ENCODE data around the gene PUS7. TPM values are rescaled to one million over a fixed set of nuclear protein-coding genes. Genes with fewer than 3 reads are reported as not detected.
A peak's percentile ranks its signal among the peaks of the same experiment; 100 is the strongest.

Gene PUS7
- polyA plus RNA-seq, 1 of the 3 experiments (the other 2 are of a cell fraction) = 18.8 TPM

DNA sequence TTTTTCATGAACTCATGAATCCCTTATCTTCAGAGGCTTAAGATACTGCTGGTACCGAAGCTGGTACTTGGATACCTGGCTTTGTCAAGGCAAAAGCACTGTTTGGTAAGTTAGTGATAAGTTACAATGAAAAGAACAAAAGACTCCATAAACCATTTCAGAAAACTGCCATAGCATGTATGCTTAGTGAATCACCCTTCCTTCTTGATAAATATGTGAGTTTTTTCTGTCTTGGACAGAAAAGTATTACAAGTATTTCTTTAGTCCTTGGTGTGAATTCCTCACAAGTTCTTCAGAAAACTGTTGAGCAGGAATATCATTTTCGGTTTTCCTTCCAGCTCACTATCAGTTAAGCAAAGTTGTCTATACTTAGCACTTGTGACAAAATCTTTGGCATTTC, 25.6 kb downstream of the PUS7 start (continued):
- TF ChIP-seq, protein P1, sequence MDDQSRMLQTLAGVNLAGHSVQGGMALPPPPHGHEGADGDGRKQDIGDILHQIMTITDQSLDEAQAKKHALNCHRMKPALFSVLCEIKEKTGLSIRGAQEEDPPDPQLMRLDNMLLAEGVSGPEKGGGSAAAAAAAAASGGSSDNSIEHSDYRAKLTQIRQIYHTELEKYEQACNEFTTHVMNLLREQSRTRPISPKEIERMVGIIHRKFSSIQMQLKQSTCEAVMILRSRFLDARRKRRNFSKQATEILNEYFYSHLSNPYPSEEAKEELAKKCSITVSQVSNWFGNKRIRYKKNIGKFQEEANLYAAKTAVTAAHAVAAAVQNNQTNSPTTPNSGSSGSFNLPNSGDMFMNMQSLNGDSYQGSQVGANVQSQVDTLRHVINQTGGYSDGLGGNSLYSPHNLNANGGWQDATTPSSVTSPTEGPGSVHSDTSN (IDR thresholded peaks at IDR 0.05) = peak; percentile 50; the same call in 1 of the 2 replicates
- no peak for TF ChIP-seq RCOR1 (IDR thresholded peaks at IDR 0.05; ENCODE audit: low read length)
- TF ChIP-seq, protein P2, sequence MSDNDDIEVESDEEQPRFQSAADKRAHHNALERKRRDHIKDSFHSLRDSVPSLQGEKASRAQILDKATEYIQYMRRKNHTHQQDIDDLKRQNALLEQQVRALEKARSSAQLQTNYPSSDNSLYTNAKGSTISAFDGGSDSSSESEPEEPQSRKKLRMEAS (IDR thresholded peaks at IDR 0.05; ENCODE audit: low read depth) = no peak
- TF ChIP-seq NRF1 (IDR thresholded peaks at IDR 0.05; ENCODE audit: low read depth, low read length) = no peak
- TF ChIP-seq, protein P3, sequence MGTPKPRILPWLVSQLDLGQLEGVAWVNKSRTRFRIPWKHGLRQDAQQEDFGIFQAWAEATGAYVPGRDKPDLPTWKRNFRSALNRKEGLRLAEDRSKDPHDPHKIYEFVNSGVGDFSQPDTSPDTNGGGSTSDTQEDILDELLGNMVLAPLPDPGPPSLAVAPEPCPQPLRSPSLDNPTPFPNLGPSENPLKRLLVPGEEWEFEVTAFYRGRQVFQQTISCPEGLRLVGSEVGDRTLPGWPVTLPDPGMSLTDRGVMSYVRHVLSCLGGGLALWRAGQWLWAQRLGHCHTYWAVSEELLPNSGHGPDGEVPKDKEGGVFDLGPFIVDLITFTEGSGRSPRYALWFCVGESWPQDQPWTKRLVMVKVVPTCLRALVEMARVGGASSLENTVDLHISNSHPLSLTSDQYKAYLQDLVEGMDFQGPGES (IDR thresholded peaks at IDR 0.05; ENCODE audit: low read depth, low read length) = no peak
- TF ChIP-seq FOXM1 (IDR thresholded peaks at IDR 0.05; ENCODE audit: low read depth) = no peak
- no peak for TF ChIP-seq NFIC (IDR thresholded peaks at IDR 0.05; ENCODE audit: borderline replicate concordance)
- no peak for TF ChIP-seq SMC3 (IDR thresholded peaks at IDR 0.05; ENCODE audit: low read depth, low read length)
- TF ChIP-seq RXRA (IDR thresholded peaks at IDR 0.05; ENCODE audit: borderline replicate concordance, low read depth) = no peak
- TF ChIP-seq SIN3A (IDR thresholded peaks at IDR 0.05; ENCODE audit: borderline replicate concordance, low read depth, low read length) = no peak
- TF ChIP-seq FOXJ3 (CRISPR knock-in tag; IDR thresholded peaks at IDR 0.05) = no peak
- TF ChIP-seq JUND (IDR thresholded peaks at IDR 0.05) = peak; percentile 65
- TF ChIP-seq, protein P4, sequence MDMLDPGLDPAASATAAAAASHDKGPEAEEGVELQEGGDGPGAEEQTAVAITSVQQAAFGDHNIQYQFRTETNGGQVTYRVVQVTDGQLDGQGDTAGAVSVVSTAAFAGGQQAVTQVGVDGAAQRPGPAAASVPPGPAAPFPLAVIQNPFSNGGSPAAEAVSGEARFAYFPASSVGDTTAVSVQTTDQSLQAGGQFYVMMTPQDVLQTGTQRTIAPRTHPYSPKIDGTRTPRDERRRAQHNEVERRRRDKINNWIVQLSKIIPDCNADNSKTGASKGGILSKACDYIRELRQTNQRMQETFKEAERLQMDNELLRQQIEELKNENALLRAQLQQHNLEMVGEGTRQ (IDR thresholded peaks at IDR 0.05; ENCODE audit: borderline replicate concordance, low read depth, low read length) = no peak
- no peak for TF ChIP-seq GATA2 (CRISPR knock-in tag; IDR thresholded peaks at IDR 0.05)
- no peak for TF ChIP-seq EP300 (IDR thresholded peaks at IDR 0.05; ENCODE audit: borderline replicate concordance in 1 of 2, low read depth in 1 of 2, low read length in 1 of 2)
- TF ChIP-seq FOSL2 (IDR thresholded peaks at IDR 0.05; ENCODE audit: borderline replicate concordance, low read depth) = peak; percentile 67; the same call in 1 of the 2 replicates
- TF ChIP-seq RAD21 (IDR thresholded peaks at IDR 0.05; ENCODE audit: low read length) = no peak
- no peak for TF ChIP-seq EZH2phosphoT487 (IDR thresholded peaks at IDR 0.05; ENCODE audit: borderline replicate concordance, low read depth)
- no peak for TF ChIP-seq MXI1 (IDR thresholded peaks at IDR 0.05; ENCODE audit: low read depth, low read length)

DNA sequence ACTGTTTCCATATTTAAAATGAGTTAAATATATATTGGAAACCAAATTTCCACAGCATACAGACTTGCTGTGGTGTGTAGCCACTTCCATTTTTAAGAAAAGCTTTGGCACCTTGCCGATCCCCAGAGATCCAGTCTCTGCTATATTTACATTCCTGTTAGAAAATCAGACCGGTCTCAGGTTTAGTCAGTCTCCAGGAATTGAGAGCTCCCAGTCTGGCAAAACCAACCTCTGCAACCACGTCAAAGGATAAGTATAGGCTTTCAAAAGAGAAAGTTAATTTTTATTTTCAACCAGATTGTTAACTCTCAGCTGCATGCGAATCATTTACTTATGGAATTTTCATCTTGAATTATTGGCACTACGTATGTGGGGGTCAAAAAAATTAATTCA, 28.2 kb downstream of the PUS7 start:
- TF ChIP-seq, protein P2 (IDR thresholded peaks at IDR 0.05; ENCODE audit: low read depth) = no peak
- TF ChIP-seq TAF1 (IDR thresholded peaks at IDR 0.05; ENCODE audit: borderline replicate concordance, low read depth, low read length) (no peak), FOSL2 (IDR thresholded peaks at IDR 0.05; ENCODE audit: borderline replicate concordance, low read depth) (0 out of 2 replicates have a peak, but pooled peaks have one; percentile 12)
- peaks cover 18% of the 10 kb centered on the region for H3F3A ChIP-seq (replicated peaks; ENCODE audit: insufficient read depth)
- H4K20me1 ChIP-seq (ENCODE audit: insufficient read depth) = no peaks in the 10 kb centered on the region
- peaks cover 2 to 9% of the 10 kb centered on the region in 2 experiments for H3K4me1 ChIP-seq (ENCODE audit: control insufficient read depth in 1 of 2, insufficient read depth in 2 of 2, low read depth in 1 of 2, low read length in 1 of 2)
- ChIA-PET POLR2A (no interaction called here), CTCF (interaction anchor here (1.0 to 1.7 kb wide), 3 partner anchors 11 to 548 kb away, joined by 3 to 7 read pairs (median 3); partner anchors contain the start of gene EFCAB10)
- no peaks in the 10 kb centered on the region for H3K9me3 ChIP-seq
- no peak overlapping the region for H3K9ac ChIP-seq
- DNase-seq = no peak
- no peak overlapping the region for H3K4me3 ChIP-seq (ENCODE audit: low read depth in 2 of 2, low read length in 1 of 2)
- H3K27me3 ChIP-seq (ENCODE audit: insufficient read depth) = no peaks in the 10 kb centered on the region
- peaks cover 16 to 27% of the 10 kb centered on the region in 2 experiments for H3K36me3 ChIP-seq (replicated peaks in 1 of 2; ENCODE audit: control insufficient read depth in 1 of 2, insufficient read depth in 2 of 2, low read length in 1 of 2)
- 92% methylated on average over 5 of the region's 5 CpGs for WGBS (ENCODE audit: low lambda C conversion rate)
- H3K9me2 ChIP-seq = no peaks in the 10 kb centered on the region
- H3K4me2 ChIP-seq = no peak overlapping the region; the same call in 1 of the 2 replicates
- no peak overlapping the region for H2AFZ ChIP-seq (ENCODE audit: low read depth)
- H3K79me2 ChIP-seq (ENCODE audit: insufficient read depth) = no peaks in the 10 kb centered on the region
- H3K27ac ChIP-seq (ENCODE audit: low read depth in 2 of 2, low read length in 1 of 2) = peak overlapping the region in 1 of 2 experiments; percentile 16; a peak in 2 of 4 replicates
